ENCODE data around the gene TPP2.

The TPP2 gene

GRCh38 chr13:102564564-102564963 is 32.2 kb upstream of the TPP2 start:
- Histone ChIP-seq H3K4me3 (ENCODE audit: low read depth, low read length) (no peak overlapping the region), H2BK12ac (ENCODE audit: low read length) (no peak overlapping the region), H3K36me3 (ENCODE audit: control insufficient read depth in 1 of 2, insufficient read depth in 2 of 2, low read length in 2 of 2) (no peaks in the 10 kb centered on the region), H3K9me3 (ENCODE audit: insufficient read depth, low read depth, low read length) (no peaks in the 10 kb centered on the region), H3K4me2 (ENCODE audit: low read length) (no peak overlapping the region), H3K4ac (ENCODE audit: low read depth, low read length) (no peak overlapping the region), H2BK5ac (ENCODE audit: low read depth, low read length, poor library complexity) (no peak overlapping the region), H3K18ac (ENCODE audit: low read length) (no peak overlapping the region), H3K23ac (ENCODE audit: low read length) (peak overlapping the region; percentile 66), H3K14ac (ENCODE audit: low read length) (no peak overlapping the region), H2AFZ (ENCODE audit: insufficient read depth, low read length, poor library complexity) (no peak overlapping the region), H3K27ac (ENCODE audit: low read depth, low read length) (no peak overlapping the region), H3K79me1 (ENCODE audit: low read length) (no peaks in the 10 kb centered on the region), H3K27me3 (ENCODE audit: insufficient read depth, low read length) (no peaks in the 10 kb centered on the region), H4K12ac (ENCODE audit: low read depth, low read length) (no peak overlapping the region), H3K79me2 (ENCODE audit: control insufficient read depth, insufficient read depth, low read length, poor library complexity) (no peaks in the 10 kb centered on the region), H4K91ac (ENCODE audit: low read depth, low read length) (no peak overlapping the region), H3K9ac (ENCODE audit: low read length) (no peak overlapping the region), H3K4me1 (ENCODE audit: control insufficient read depth in 1 of 2, insufficient read depth in 2 of 2, low read length in 2 of 2) (no peaks in the 10 kb centered on the region), H2AK5ac (ENCODE audit: low read length) (no peak overlapping the region), H2BK120ac (ENCODE audit: insufficient read depth, low read length, poor library complexity) (no peak overlapping the region), H4K8ac (ENCODE audit: low read depth, low read length) (no peak overlapping the region)
- DNase-seq: no peak
- WGBS (ENCODE audit: extremely low coverage, insufficient coverage, insufficient read length): no CpG with 5 or more reads among the region's 4 CpGs

GRCh38 chr13:102566513-102566912 is 30.3 kb upstream of the TPP2 start:
- Histone ChIP-seq H4K12ac (ENCODE audit: low read depth, low read length) (no peak overlapping the region), H4K91ac (ENCODE audit: low read depth, low read length) (no peak overlapping the region), H2BK120ac (ENCODE audit: insufficient read depth, low read length, poor library complexity) (no peak overlapping the region), H3K18ac (ENCODE audit: low read length) (no peak overlapping the region), H3K27me3 (ENCODE audit: insufficient read depth, low read length) (no peaks in the 10 kb centered on the region), H3K23ac (ENCODE audit: low read length) (no peak overlapping the region), H2BK12ac (ENCODE audit: low read length) (no peak overlapping the region), H3K79me1 (ENCODE audit: low read length) (no peaks in the 10 kb centered on the region), H3K4me2 (ENCODE audit: low read length) (no peak overlapping the region), H3K9ac (ENCODE audit: low read length) (no peak overlapping the region), H2AK5ac (ENCODE audit: low read length) (no peak overlapping the region), H3K36me3 (ENCODE audit: control insufficient read depth in 1 of 2, insufficient read depth in 2 of 2, low read length in 2 of 2) (no peaks in the 10 kb centered on the region), H3K4ac (ENCODE audit: low read depth, low read length) (no peak overlapping the region), H2BK5ac (ENCODE audit: low read depth, low read length, poor library complexity) (no peak overlapping the region), H3K4me3 (ENCODE audit: low read depth, low read length) (no peak overlapping the region), H3K79me2 (ENCODE audit: control insufficient read depth, insufficient read depth, low read length, poor library complexity) (no peaks in the 10 kb centered on the region), H4K8ac (ENCODE audit: low read depth, low read length) (no peak overlapping the region), H3K9me3 (ENCODE audit: insufficient read depth, low read depth, low read length) (no peaks in the 10 kb centered on the region), H3K4me1 (ENCODE audit: control insufficient read depth in 1 of 2, insufficient read depth in 2 of 2, low read length in 2 of 2) (no peaks in the 10 kb centered on the region), H2AFZ (ENCODE audit: insufficient read depth, low read length, poor library complexity) (no peak overlapping the region), H3K27ac (ENCODE audit: low read depth, low read length) (no peak overlapping the region), H3K14ac (ENCODE audit: low read length) (no peak overlapping the region)
- no CpG with 5 or more reads among the region's 1 CpG for WGBS (ENCODE audit: extremely low coverage, insufficient coverage, insufficient read length)
- DNase-seq: no peak

DNA sequence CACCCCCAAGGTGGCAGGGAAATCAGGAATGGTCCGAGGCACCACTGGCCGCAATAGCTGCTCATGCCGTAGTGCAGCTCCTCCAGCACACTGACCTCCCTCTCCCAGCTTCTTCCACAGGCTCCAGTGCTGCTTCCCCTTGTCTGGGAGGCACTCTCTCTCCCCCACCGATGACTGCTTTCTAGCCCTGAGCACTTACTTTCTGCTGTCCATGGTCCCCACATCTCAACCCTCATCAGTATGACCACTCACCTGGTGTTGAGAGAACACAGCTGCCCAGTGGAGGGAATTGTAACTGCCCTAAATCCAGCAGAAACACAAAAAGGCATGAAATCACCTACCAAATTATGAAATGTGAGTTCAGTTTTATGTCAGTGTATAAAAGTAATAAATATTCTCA is 28.9 kb upstream of the TPP2 start:
- Histone ChIP-seq H3K27me3 (ENCODE audit: insufficient read depth, low read length) (no peaks in the 10 kb centered on the region), H2AK5ac (ENCODE audit: low read length) (no peak overlapping the region), H3K18ac (ENCODE audit: low read length) (no peak overlapping the region), H3K14ac (ENCODE audit: low read length) (no peak overlapping the region), H3K4me2 (ENCODE audit: low read length) (no peak overlapping the region), H4K91ac (ENCODE audit: low read depth, low read length) (no peak overlapping the region), H3K4ac (ENCODE audit: low read depth, low read length) (no peak overlapping the region), H3K4me3 (ENCODE audit: low read depth, low read length) (no peak overlapping the region), H4K8ac (ENCODE audit: low read depth, low read length) (no peak overlapping the region), H4K12ac (ENCODE audit: low read depth, low read length) (no peak overlapping the region), H2BK12ac (ENCODE audit: low read length) (no peak overlapping the region), H2BK120ac (ENCODE audit: insufficient read depth, low read length, poor library complexity) (no peak overlapping the region), H2AFZ (ENCODE audit: insufficient read depth, low read length, poor library complexity) (no peak overlapping the region), H2BK5ac (ENCODE audit: low read depth, low read length, poor library complexity) (no peak overlapping the region), H3K4me1 (ENCODE audit: control insufficient read depth in 1 of 2, insufficient read depth in 2 of 2, low read length in 2 of 2) (no peaks in the 10 kb centered on the region), H3K9me3 (ENCODE audit: insufficient read depth, low read depth, low read length) (no peaks in the 10 kb centered on the region), H3K23ac (ENCODE audit: low read length) (no peak overlapping the region), H3K9ac (ENCODE audit: low read length) (no peak overlapping the region), H3K27ac (ENCODE audit: low read depth, low read length) (no peak overlapping the region), H3K36me3 (ENCODE audit: control insufficient read depth in 1 of 2, insufficient read depth in 2 of 2, low read length in 2 of 2) (no peaks in the 10 kb centered on the region), H3K79me1 (ENCODE audit: low read length) (no peaks in the 10 kb centered on the region), H3K79me2 (ENCODE audit: control insufficient read depth, insufficient read depth, low read length, poor library complexity) (no peaks in the 10 kb centered on the region)
- no CpG with 5 or more reads among the region's 4 CpGs for WGBS (ENCODE audit: extremely low coverage, insufficient coverage, insufficient read length)
- no peak for DNase-seq

DNA sequence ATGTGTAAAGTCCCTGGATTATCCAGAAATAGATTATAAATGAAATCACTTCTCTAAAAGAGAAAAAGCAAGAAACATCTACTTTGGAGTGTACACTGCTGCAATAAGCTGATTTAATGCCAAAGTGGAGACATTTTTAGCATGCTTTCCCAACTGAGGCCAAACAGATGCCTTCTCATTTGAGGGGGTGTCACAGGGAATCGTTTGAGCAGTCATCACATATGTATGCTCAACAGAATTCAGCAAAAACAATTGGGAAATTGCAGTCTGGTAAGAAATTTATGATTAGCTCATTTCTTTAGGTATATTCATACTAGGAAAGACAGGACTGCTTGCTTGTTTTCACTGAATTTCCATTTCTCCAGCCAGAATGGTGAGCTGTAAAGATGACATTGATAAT is 27.3 kb upstream of the TPP2 start:
- H3K79me2 ChIP-seq (ENCODE audit: control insufficient read depth, insufficient read depth, low read length, poor library complexity): no peaks in the 10 kb centered on the region
- DNase-seq: no peak
- H3K9ac ChIP-seq (ENCODE audit: low read length): no peak overlapping the region
- no CpG with 5 or more reads among the region's 1 CpG for WGBS (ENCODE audit: extremely low coverage, insufficient coverage, insufficient read length)
- no peaks in the 10 kb centered on the region for H3K36me3 ChIP-seq (ENCODE audit: control insufficient read depth in 1 of 2, insufficient read depth in 2 of 2, low read length in 2 of 2)
- H3K27me3 ChIP-seq (ENCODE audit: insufficient read depth, low read length): no peaks in the 10 kb centered on the region
- H3K4me2 ChIP-seq (ENCODE audit: low read length): no peak overlapping the region
- H3K23ac ChIP-seq (ENCODE audit: low read length): no peak overlapping the region
- H2AFZ ChIP-seq (ENCODE audit: insufficient read depth, low read length, poor library complexity): no peak overlapping the region
- no peak overlapping the region for H4K91ac ChIP-seq (ENCODE audit: low read depth, low read length)
- H2BK12ac ChIP-seq (ENCODE audit: low read length): no peak overlapping the region
- H3K9me3 ChIP-seq (ENCODE audit: insufficient read depth, low read depth, low read length): no peaks in the 10 kb centered on the region
- no peak overlapping the region for H3K14ac ChIP-seq (ENCODE audit: low read length)
- H3K18ac ChIP-seq (ENCODE audit: low read length): no peak overlapping the region
- no peak overlapping the region for H2BK120ac ChIP-seq (ENCODE audit: insufficient read depth, low read length, poor library complexity)
- no peaks in the 10 kb centered on the region for H3K4me1 ChIP-seq (ENCODE audit: control insufficient read depth in 1 of 2, insufficient read depth in 2 of 2, low read length in 2 of 2)
- no peak overlapping the region for H3K4ac ChIP-seq (ENCODE audit: low read depth, low read length)
- H2BK5ac ChIP-seq (ENCODE audit: low read depth, low read length, poor library complexity): no peak overlapping the region
- H3K27ac ChIP-seq (ENCODE audit: low read depth, low read length): no peak overlapping the region
- no peaks in the 10 kb centered on the region for H3K79me1 ChIP-seq (ENCODE audit: low read length)
- no peak overlapping the region for H3K4me3 ChIP-seq (ENCODE audit: low read depth, low read length)
- H4K12ac ChIP-seq (ENCODE audit: low read depth, low read length): no peak overlapping the region
- no peak overlapping the region for H4K8ac ChIP-seq (ENCODE audit: low read depth, low read length)
- H2AK5ac ChIP-seq (ENCODE audit: low read length): no peak overlapping the region
